ENCODE measurements around the gene DCDC1.

DNA sequence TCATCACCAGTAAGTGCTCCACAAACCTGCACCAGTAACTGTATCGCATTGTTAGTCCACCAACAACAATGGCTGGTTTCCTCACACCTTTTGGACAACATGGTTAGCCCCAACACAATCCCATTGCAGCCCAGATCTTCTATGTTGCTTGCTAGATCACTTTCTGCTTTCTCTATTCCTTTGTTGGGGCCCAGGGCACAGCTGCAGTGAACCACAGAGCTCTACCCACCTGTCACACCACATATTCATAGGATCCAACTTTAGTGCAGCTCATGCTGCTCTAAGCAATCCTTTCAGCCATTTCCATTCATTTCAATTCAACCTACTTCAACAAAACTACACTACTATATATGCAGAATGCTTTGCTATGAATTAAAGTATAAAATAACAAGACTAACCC, 364.3 kb downstream of the DCDC1 start:
- TF ChIP-seq POLR2A (IDR thresholded peaks at IDR 0.05) (no peak), CTCF (IDR thresholded peaks at IDR 0.05) (no peak)
